ENCODE measurements around the gene NUDT5.

NUDT5 gene

GRCh38 chr10:12184165-12184564 is 11.5 kb downstream of the NUDT5 start:
- Histone ChIP-seq H3K27ac (no peak overlapping the region), H3K36me3 (ENCODE audit: control insufficient read depth, insufficient read depth, low read length) (no peaks in the 10 kb centered on the region), H3K4me1 (no peaks in the 10 kb centered on the region), H3K4me2 (ENCODE audit: low read length) (no peak overlapping the region), H3K9ac (no peak overlapping the region), H3K9me3 (ENCODE audit: control insufficient read depth, low read length) (no peaks in the 10 kb centered on the region), H3K79me2 (no peaks in the 10 kb centered on the region), H3K27me3 (ENCODE audit: control insufficient read depth, insufficient read depth, low read length) (no peaks in the 10 kb centered on the region), H3K4me3 (ENCODE audit: low read depth, low read length) (no peak overlapping the region), H2AFZ (no peak overlapping the region)
- TF ChIP-seq, protein P1, sequence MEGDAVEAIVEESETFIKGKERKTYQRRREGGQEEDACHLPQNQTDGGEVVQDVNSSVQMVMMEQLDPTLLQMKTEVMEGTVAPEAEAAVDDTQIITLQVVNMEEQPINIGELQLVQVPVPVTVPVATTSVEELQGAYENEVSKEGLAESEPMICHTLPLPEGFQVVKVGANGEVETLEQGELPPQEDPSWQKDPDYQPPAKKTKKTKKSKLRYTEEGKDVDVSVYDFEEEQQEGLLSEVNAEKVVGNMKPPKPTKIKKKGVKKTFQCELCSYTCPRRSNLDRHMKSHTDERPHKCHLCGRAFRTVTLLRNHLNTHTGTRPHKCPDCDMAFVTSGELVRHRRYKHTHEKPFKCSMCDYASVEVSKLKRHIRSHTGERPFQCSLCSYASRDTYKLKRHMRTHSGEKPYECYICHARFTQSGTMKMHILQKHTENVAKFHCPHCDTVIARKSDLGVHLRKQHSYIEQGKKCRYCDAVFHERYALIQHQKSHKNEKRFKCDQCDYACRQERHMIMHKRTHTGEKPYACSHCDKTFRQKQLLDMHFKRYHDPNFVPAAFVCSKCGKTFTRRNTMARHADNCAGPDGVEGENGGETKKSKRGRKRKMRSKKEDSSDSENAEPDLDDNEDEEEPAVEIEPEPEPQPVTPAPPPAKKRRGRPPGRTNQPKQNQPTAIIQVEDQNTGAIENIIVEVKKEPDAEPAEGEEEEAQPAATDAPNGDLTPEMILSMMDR (IDR thresholded peaks at IDR 0.05): no peak

DNA sequence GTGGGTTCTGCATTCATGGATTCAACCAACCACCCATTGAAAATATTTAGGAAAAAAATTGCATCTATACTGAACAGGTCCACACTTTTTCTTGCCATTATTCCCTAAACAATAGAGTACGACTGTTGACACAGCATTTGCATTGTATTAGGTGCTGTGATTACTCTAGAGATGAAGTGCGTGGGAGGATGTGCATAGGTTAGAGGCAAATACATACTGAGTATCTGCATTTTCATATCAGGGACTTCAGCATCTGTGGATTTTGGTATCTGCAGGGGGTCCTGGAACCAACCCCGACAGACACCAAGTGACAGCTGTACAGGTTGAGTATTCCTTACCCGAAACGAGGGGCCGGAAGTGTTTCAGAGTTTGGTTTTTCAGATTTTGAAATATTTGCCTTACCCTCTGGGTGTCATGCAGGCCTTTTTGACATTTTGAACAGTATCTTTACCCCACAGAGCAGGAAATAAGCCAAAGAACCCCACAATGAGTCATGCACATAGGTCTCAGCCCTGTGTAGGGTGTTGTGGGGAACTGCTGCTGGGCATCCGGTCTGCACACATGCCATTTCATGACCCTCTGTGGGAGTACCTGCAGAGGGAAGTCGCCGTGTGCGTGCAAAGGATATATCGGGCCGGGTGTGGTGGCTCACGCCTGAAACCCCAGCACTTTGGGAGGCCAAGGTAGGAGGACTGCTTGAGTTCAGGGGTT is 14.5 kb downstream of the NUDT5 start:
- no peak overlapping the region for H3K4me3 ChIP-seq (ENCODE audit: low read depth, low read length)
- H3K27me3 ChIP-seq (ENCODE audit: control insufficient read depth, insufficient read depth, low read length): no peaks in the 10 kb centered on the region
- H3K9ac ChIP-seq: no peak overlapping the region
- TF ChIP-seq, protein P1 (IDR thresholded peaks at IDR 0.05): no peak
- H3K27ac ChIP-seq: no peak overlapping the region
- H2AFZ ChIP-seq: no peak overlapping the region
- H3K4me2 ChIP-seq (ENCODE audit: low read length): no peak overlapping the region
- no peaks in the 10 kb centered on the region for H3K9me3 ChIP-seq (ENCODE audit: control insufficient read depth, low read length)
- H3K79me2 ChIP-seq: no peaks in the 10 kb centered on the region
- H3K36me3 ChIP-seq (ENCODE audit: control insufficient read depth, insufficient read depth, low read length): no peaks in the 10 kb centered on the region
- H3K4me1 ChIP-seq: no peaks in the 10 kb centered on the region

GRCh38 chr10:12180221-12180974 is 15.3 kb downstream of the NUDT5 start:
- no peaks in the 10 kb centered on the region for H3K9me3 ChIP-seq (ENCODE audit: control insufficient read depth, low read length)
- no peaks in the 10 kb centered on the region for H3K27me3 ChIP-seq (ENCODE audit: control insufficient read depth, insufficient read depth, low read length)
- H3K79me2 ChIP-seq: no peaks in the 10 kb centered on the region
- no peaks in the 10 kb centered on the region for H3K36me3 ChIP-seq (ENCODE audit: control insufficient read depth, insufficient read depth, low read length)
- no peaks in the 10 kb centered on the region for H3K4me1 ChIP-seq
- no peak overlapping the region for H3K4me2 ChIP-seq (ENCODE audit: low read length)
- H2AFZ ChIP-seq: no peak overlapping the region
- H3K4me3 ChIP-seq (ENCODE audit: low read depth, low read length): no peak overlapping the region
- no peak overlapping the region for H3K9ac ChIP-seq
- TF ChIP-seq, protein P1 (IDR thresholded peaks at IDR 0.05): no peak
- H3K27ac ChIP-seq: no peak overlapping the region

GRCh38 chr10:12179606-12180170 is 16.0 kb downstream of the NUDT5 start:
- Histone ChIP-seq H3K9ac (no peak overlapping the region), H3K36me3 (ENCODE audit: control insufficient read depth, insufficient read depth, low read length) (no peaks in the 10 kb centered on the region), H3K4me1 (no peaks in the 10 kb centered on the region), H2AFZ (no peak overlapping the region), H3K27me3 (ENCODE audit: control insufficient read depth, insufficient read depth, low read length) (no peaks in the 10 kb centered on the region), H3K9me3 (ENCODE audit: control insufficient read depth, low read length) (no peaks in the 10 kb centered on the region), H3K4me3 (ENCODE audit: low read depth, low read length) (no peak overlapping the region), H3K79me2 (no peaks in the 10 kb centered on the region), H3K27ac (no peak overlapping the region), H3K4me2 (ENCODE audit: low read length) (no peak overlapping the region)
- TF ChIP-seq, protein P1 (IDR thresholded peaks at IDR 0.05): no peak
